Measurements from ENCODE around the gene JUN.

JUN gene

DNA sequence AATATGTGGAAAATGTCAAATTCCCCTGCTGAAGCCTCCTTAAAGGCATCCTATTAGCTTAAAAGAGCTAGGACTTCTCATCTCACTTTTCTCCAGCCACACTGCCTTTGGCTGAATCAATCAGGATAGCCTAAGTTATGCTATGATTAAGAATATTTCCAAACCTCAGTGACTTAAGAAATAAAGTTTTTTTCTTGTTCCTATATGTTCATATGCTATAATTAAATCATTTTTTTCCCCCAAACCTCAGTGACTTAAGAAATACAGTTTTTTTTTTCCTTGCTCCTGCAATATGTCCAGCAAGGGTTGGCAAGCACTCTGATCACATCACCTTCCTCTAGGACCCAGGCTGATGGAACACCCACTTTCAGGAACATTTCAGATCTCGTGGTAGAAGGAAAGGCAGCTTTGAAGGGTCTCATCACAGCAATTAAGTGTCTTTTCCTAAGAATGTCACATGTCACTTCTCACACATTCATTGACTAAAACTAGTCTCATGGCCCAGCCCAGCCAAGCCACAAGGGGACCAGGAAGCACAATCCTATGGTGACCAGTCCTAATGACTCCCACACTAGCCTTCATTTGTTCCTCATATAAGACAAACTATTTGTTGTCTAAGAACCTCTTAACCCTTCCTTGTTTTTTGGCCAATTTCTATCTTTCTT is 6.3 kb upstream of the JUN start:
- Histone ChIP-seq H3K27me3 (ENCODE audit: insufficient read depth, low read length) (peaks cover 18% of the 10 kb centered on the region), H3K9ac (ENCODE audit: low read depth, low read length) (no peak overlapping the region), H3K4me1 (ENCODE audit: insufficient read depth, low read length) (peaks cover 12% of the 10 kb centered on the region; the same call in 1 of the 2 replicates), H3K9me3 (ENCODE audit: insufficient read depth, low read depth, low read length) (no peaks in the 10 kb centered on the region), H3K27ac (ENCODE audit: low read length) (no peak overlapping the region), H3K4me3 (ENCODE audit: low read length) (no peak overlapping the region), H3K36me3 (ENCODE audit: insufficient read depth, low read depth, low read length) (no peaks in the 10 kb centered on the region)

DNA sequence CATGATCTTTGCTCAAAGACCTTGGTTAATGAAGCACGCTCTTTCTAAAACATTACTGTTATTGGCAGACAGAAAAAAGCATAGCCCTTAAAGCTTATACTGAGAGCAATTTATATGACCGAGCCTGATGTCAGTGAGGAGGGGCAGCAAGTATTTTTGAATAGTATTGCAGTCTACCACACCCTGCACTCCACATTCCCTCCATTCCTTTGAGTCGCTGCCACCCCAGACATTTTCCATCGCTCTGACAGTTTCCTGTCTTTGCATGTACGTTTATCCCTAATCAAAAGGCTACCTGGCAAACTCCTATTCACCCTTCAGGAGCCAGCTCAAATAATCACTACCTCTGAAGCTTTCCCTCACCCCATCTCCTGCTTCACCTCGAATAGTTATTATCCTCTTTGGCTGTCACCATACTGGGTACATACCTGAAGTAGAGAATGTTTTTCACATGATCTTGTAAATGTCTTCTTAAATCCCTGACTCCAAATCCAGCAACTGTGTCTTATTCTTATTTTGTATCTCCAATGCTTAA is 5.5 kb upstream of the JUN start:
- H3K36me3 ChIP-seq (ENCODE audit: insufficient read depth, low read depth, low read length) = no peaks in the 10 kb centered on the region
- H3K27ac ChIP-seq (ENCODE audit: low read length) = no peak overlapping the region
- H3K9ac ChIP-seq (ENCODE audit: low read depth, low read length) = no peak overlapping the region
- peaks cover 26% of the 10 kb centered on the region for H3K27me3 ChIP-seq (ENCODE audit: insufficient read depth, low read length)
- no peak overlapping the region for H3K4me3 ChIP-seq (ENCODE audit: low read length)
- peaks cover 12% of the 10 kb centered on the region; the same call in 1 of the 2 replicates for H3K4me1 ChIP-seq (ENCODE audit: insufficient read depth, low read length)
- no peaks in the 10 kb centered on the region for H3K9me3 ChIP-seq (ENCODE audit: insufficient read depth, low read depth, low read length)

DNA sequence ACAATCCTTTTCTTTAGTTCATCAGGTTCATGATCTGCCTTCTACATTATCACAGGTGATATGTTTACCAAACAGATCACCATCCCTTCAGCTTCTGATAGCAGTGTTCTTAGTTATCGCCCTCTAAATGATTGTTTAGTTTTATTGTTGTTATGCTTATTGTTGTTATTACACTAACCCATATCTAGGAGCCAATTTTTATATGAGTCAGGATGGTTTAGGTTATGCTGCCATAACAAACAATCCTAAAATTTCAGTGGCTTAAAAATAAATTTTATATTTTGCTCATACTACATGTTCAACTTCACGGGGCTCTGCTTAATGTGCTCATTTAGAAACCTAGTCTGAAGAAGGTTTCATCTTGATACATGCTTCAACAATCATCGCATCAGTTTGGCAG is 4.4 kb upstream of the JUN start:
- Histone ChIP-seq H3K4me3 (ENCODE audit: low read length) (no peak overlapping the region), H3K9me3 (ENCODE audit: insufficient read depth, low read depth, low read length) (no peaks in the 10 kb centered on the region), H3K9ac (ENCODE audit: low read depth, low read length) (no peak overlapping the region), H3K36me3 (ENCODE audit: insufficient read depth, low read depth, low read length) (no peaks in the 10 kb centered on the region), H3K27ac (ENCODE audit: low read length) (no peak overlapping the region), H3K4me1 (ENCODE audit: insufficient read depth, low read length) (peaks cover 12% of the 10 kb centered on the region; the same call in 1 of the 2 replicates), H3K27me3 (ENCODE audit: insufficient read depth, low read length) (peaks cover 26% of the 10 kb centered on the region)

DNA sequence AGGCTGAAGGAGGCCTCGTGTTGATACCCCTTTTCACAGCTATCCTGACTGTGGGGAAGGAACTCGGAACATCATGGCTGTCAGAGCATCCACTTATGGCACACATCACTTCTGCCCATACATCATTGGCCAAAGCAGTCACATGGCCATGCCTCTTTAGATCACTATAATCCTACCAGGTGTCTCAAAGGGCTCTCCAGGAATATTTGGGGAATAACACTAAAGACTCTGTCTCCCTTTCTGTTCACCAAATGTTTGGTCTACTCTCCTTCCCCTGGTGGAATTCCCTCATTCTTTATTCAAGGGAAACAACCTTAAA is 3.0 kb upstream of the JUN start:
- Histone ChIP-seq H3K27ac (ENCODE audit: low read length) (no peak overlapping the region), H3K27me3 (ENCODE audit: insufficient read depth, low read length) (peaks cover 40% of the 10 kb centered on the region), H3K4me1 (ENCODE audit: insufficient read depth, low read length) (peaks cover 12% of the 10 kb centered on the region; the same call in 1 of the 2 replicates), H3K9me3 (ENCODE audit: insufficient read depth, low read depth, low read length) (no peaks in the 10 kb centered on the region), H3K4me3 (ENCODE audit: low read length) (no peak overlapping the region), H3K9ac (ENCODE audit: low read depth, low read length) (no peak overlapping the region), H3K36me3 (ENCODE audit: insufficient read depth, low read depth, low read length) (no peaks in the 10 kb centered on the region)

DNA sequence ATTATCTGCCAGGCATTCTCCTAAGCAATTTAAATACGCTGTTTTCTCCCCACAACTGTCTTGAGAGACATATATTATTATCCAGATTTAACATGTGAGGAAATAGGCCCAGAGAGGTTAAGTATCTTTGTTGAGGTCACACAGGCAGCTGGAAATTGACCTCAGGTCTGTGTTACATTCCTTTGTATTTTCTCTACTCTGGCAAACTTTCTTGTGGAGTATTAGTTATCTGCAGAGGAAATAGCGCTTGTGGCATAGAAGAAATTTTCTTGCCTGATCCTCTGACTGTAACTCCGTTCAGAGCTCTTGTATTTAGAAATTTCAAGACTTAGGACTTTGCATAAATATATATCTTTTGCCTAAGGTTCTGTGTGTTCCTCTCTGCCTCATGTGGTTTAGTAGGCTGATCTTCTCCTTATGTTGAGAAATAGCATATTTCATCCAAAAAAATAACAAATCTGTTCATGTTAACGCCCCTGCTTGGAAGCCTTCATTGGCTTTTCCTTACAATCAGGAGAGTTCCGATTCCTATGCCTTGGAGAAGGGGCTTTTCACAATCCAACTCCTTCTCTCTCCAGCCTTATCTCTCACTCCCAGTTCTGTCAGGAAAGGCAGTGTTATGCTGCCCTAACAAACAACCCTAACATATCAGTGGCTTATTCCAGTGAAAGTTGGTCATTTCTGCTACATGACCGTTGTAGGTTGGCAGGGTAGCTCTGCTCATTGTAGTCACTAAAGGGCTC is 2.5 kb upstream of the JUN start:
- peaks cover 12% of the 10 kb centered on the region; the same call in 1 of the 2 replicates for H3K4me1 ChIP-seq (ENCODE audit: insufficient read depth, low read length)
- no peak overlapping the region for H3K9ac ChIP-seq (ENCODE audit: low read depth, low read length)
- peaks cover 45% of the 10 kb centered on the region for H3K27me3 ChIP-seq (ENCODE audit: insufficient read depth, low read length)
- H3K27ac ChIP-seq (ENCODE audit: low read length) = no peak overlapping the region
- no peaks in the 10 kb centered on the region for H3K9me3 ChIP-seq (ENCODE audit: insufficient read depth, low read depth, low read length)
- no peak overlapping the region for H3K4me3 ChIP-seq (ENCODE audit: low read length)
- H3K36me3 ChIP-seq (ENCODE audit: insufficient read depth, low read depth, low read length) = no peaks in the 10 kb centered on the region

DNA sequence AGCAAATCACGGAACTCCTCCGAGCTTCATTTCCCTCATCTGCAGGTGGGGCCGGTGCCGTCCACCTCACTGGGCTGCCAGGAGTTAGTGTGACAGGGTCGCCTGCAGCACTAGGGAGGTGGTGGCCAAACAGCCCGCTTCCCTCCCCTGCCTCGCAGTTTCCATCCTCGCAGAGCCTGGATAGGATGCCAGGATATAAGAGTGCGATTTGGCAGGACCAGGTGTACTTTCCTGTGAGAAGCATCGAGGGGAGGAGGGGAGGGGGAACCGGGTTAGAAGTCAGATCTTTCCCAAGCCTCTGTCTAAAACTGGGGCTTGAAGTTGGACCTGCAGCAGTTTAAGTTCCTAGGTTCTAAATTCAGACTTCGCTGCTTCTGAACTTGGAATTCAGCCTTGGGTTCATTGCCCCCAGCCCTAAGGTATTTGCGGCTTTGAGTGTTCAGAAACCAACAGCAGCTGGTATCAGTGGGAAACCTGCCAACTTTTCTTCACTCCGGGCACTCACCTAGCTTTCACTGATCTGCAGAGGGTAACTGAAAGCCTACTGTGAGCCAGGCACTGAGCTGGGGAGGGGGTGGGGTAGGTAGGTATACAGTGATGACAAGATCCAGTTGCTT is 1.7 kb upstream of the JUN start:
- Histone ChIP-seq H3K9me3 (ENCODE audit: insufficient read depth, low read depth, low read length) (no peaks in the 10 kb centered on the region), H3K36me3 (ENCODE audit: insufficient read depth, low read depth, low read length) (no peaks in the 10 kb centered on the region), H3K4me1 (ENCODE audit: insufficient read depth, low read length) (peaks cover 11% of the 10 kb centered on the region; the same call in 1 of the 2 replicates), H3K4me3 (ENCODE audit: low read length) (peak overlapping the region; percentile 88), H3K27ac (ENCODE audit: low read length) (no peak overlapping the region), H3K9ac (ENCODE audit: low read depth, low read length) (peak overlapping the region; percentile 88; the same call in 1 of the 2 replicates), H3K27me3 (ENCODE audit: insufficient read depth, low read length) (peaks cover 54% of the 10 kb centered on the region)

DNA sequence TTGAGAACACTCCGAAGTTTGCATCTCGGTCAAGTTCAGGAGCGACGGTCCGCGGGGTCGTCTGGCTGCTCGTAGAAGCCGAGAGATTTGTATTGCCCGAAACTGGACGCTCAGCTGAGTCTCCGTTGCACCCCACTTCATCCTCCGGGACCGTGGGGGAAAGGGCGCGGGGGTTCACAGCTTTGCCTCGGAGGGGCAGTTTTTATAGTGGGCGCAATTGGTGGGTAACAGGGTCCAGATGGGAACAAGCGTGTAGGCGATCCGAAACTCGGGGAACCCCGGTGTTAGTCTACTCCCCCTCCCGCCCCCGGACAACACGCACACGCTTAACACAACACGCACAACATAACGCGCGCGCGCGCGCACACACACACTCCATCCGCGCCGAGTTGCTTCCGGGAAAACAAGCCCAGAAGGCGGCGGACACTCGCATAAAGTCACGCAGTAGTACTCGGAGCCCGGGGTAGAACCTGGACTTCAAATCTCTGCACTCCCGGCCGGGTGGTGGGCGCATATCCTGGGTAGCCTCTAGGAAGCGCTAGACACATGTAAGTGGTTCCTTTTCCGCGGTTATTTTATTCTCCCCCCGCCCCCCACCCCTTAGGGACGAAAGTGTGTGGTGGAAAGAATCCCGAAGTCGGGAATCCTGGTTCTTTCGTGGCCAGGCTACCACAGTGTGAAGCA is 1.1 kb upstream of the JUN start:
- H3K9ac ChIP-seq (ENCODE audit: low read depth, low read length) = peak overlapping the region; percentile 88; the same call in 1 of the 2 replicates
- peak overlapping the region; percentile 48 for H3K27ac ChIP-seq (ENCODE audit: low read length)
- H3K4me3 ChIP-seq (ENCODE audit: low read length) = peak overlapping the region; percentile 88
- peaks cover 14% of the 10 kb centered on the region for H3K4me1 ChIP-seq (ENCODE audit: insufficient read depth, low read length)
- H3K36me3 ChIP-seq (ENCODE audit: insufficient read depth, low read depth, low read length) = no peaks in the 10 kb centered on the region
- H3K27me3 ChIP-seq (ENCODE audit: insufficient read depth, low read length) = peaks cover 59% of the 10 kb centered on the region
- H3K9me3 ChIP-seq (ENCODE audit: insufficient read depth, low read depth, low read length) = no peaks in the 10 kb centered on the region

DNA sequence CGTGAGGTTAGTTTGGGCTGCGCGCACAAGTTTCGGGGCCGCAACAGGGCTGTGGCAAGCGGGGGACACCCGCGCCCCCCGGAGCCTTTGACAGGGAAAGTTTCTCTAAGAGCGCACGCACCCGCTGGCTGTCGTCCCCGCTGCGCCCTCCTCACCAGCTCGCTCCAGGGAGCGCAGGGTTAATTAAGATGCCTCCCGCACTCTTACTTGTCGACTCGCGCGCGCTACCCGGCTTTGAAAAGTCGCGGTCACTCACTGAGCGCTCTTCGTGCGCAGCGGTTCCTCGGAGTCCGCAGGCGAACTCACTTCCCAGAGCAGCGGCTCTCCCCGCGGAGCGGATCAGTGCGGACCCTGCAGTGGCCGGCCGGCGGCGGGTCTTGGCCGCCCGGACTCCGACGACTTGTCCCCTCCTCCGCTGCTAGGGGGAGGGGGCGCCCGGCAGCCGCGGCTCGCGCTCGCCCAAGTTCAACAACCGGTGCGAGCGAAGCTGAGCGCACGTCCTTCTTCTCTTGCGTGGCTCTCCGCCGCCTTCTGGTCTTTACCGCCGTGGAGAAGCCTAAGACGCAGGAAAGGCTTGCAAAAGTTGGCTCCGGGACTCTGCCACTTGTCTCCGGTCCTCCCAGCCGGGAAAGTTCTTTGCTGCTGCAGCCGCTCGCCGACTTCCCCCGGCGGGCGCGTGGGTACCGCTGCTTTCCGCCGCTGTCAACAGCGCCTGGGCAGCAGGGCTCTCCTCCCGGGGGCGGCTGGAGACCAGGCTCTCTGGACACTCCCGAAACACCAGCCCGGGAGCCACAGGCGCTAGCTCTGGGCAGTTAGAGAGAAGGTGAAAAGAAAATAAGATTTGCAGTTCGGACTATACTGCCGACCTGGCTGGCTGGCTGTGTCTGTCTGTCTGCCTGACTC is 506 bp downstream of the JUN start:
- Histone ChIP-seq H3K36me3 (ENCODE audit: insufficient read depth, low read depth, low read length) (no peaks in the 10 kb centered on the region), H3K9me3 (ENCODE audit: insufficient read depth, low read depth, low read length) (no peaks in the 10 kb centered on the region), H3K4me1 (ENCODE audit: insufficient read depth, low read length) (peaks cover 15% of the 10 kb centered on the region), H3K4me3 (ENCODE audit: low read length) (peak overlapping the region; percentile 80), H3K27me3 (ENCODE audit: insufficient read depth, low read length) (peaks cover 62% of the 10 kb centered on the region), H3K27ac (ENCODE audit: low read length) (no peak overlapping the region), H3K9ac (ENCODE audit: low read depth, low read length) (peak overlapping the region; percentile 91; the same call in 1 of the 2 replicates)

DNA sequence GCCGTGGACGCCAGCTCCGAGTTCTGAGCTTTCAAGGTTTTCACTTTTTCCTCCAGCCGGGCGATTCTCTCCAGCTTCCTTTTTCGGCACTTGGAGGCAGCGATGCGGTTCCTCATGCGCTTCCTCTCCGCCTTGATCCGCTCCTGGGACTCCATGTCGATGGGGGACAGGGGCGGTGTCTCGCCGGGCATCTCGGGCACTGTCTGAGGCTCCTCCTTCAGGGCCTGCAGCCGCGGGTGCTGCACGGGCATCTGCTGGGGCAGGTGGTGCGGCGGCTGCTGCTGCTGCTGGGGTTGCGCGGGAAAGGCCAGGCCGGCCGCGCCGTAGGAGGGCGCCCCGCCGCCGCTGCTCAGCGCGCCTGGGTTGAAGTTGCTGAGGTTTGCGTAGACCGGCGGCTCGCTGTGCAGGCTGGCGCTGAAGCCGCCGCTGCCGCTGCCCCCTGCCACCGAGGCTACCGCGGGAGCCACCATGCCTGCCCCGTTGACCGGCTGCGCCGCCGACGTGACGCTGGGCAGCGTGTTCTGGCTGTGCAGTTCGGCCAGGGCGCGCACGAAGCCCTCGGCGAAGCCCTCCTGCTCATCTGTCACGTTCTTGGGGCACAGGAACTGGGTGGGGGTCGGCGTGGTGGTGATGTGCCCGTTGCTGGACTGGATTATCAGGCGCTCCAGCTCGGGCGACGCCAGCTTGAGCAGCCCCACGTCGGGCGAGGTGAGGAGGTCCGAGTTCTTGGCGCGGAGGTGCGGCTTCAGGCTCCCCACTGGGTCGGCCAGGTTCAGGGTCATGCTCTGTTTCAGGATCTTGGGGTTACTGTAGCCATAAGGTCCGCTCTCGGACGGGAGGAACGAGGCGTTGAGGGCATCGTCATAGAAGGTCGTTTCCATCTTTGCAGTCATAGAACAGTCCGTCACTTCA is 1.4 kb downstream of the JUN start:
- H3K27me3 ChIP-seq (ENCODE audit: insufficient read depth, low read length) = peaks cover 62% of the 10 kb centered on the region
- H3K9ac ChIP-seq (ENCODE audit: low read depth, low read length) = peak overlapping the region; percentile 91; the same call in 1 of the 2 replicates
- H3K36me3 ChIP-seq (ENCODE audit: insufficient read depth, low read depth, low read length) = no peaks in the 10 kb centered on the region
- H3K27ac ChIP-seq (ENCODE audit: low read length) = no peak overlapping the region
- H3K9me3 ChIP-seq (ENCODE audit: insufficient read depth, low read depth, low read length) = no peaks in the 10 kb centered on the region
- peaks cover 15% of the 10 kb centered on the region for H3K4me1 ChIP-seq (ENCODE audit: insufficient read depth, low read length)
- H3K4me3 ChIP-seq (ENCODE audit: low read length) = peak overlapping the region; percentile 80

DNA sequence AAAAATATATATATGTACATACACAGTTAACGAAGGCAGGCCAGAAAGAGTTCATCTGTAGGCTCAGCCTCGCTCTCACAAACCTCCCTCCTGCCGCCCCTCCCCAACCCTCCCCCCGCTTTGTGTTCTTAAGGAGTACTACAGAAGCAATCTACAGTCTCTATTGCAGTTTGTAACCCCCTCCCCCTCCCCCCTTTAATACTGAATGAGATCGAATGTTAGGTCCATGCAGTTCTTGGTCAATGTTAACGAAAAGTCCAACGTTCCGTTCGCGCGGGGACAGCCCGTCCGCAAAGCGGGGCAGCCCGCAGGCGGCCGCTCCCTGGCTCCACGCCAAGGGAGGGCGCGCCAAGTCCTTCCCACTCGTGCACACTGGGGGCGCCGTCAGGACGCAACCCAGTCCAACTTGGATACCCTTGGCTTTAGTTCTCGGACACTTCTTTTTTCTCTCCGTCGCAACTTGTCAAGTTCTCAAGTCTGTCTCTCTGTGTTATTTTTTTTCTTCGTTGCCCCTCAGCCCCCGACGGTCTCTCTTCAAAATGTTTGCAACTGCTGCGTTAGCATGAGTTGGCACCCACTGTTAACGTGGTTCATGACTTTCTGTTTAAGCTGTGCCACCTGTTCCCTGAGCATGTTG is 2.2 kb downstream of the JUN start:
- Histone ChIP-seq H3K9ac (ENCODE audit: low read depth, low read length) (peak overlapping the region; percentile 91; the same call in 1 of the 2 replicates), H3K36me3 (ENCODE audit: insufficient read depth, low read depth, low read length) (no peaks in the 10 kb centered on the region), H3K27ac (ENCODE audit: low read length) (no peak overlapping the region), H3K4me3 (ENCODE audit: low read length) (peak overlapping the region; percentile 80), H3K4me1 (ENCODE audit: insufficient read depth, low read length) (peaks cover 15% of the 10 kb centered on the region), H3K9me3 (ENCODE audit: insufficient read depth, low read depth, low read length) (no peaks in the 10 kb centered on the region), H3K27me3 (ENCODE audit: insufficient read depth, low read length) (peaks cover 59% of the 10 kb centered on the region)
